Mesenteric fat pad (tissue), 1 donor: ENCODE data around the gene TP53I3. TPM values are rescaled to one million over a fixed set of nuclear protein-coding genes. Genes with fewer than 3 reads are reported as not detected.
"Not testable (repeated sequence)": the region's sequence is repeated elsewhere in the genome, so short reads cannot be mapped to it uniquely, and the experiment has no call there.

ENCODE experiments used
- DNase-seq: peaks from one replicate; pipeline ENCODE4 v3.0.0-alpha.2; 2020; ENCODE audit warnings: low spot score
- long read RNA-seq: library from polyadenylated mRNA; unstranded; transcript quantifications from one replicate; pipeline ENCODE4 v2.0.0, GENCODE V29; 2020
- total RNA-seq: library from RNA; stranded (reverse); fragmentation: NEBNext Ultra II Directional; extraction: Animal tissue kit (Norgen Biotek cat#: 25700); gene quantifications from one replicate; pipeline ENCODE4 v1.2.1, GENCODE V29; 2021
- donor health status: DM: yes; HTN: yes; CAD: no.

The TP53I3 gene, protein sequence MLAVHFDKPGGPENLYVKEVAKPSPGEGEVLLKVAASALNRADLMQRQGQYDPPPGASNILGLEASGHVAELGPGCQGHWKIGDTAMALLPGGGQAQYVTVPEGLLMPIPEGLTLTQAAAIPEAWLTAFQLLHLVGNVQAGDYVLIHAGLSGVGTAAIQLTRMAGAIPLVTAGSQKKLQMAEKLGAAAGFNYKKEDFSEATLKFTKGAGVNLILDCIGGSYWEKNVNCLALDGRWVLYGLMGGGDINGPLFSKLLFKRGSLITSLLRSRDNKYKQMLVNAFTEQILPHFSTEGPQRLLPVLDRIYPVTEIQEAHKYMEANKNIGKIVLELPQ
- total RNA-seq: 12.0 TPM
- long read RNA-seq, transcript TP53I3-202 (6 exons, 1,635 nt): major isoform, 17 of 43 reads
- long read RNA-seq, transcript TP53I3-201 (5 exons, 1,998 nt): minor isoform, 9 of 43 reads
- long read RNA-seq, partial matches to known transcripts: 2 of 43 reads
- long read RNA-seq, other reads (novel, unspliced or antisense): 12 of 43 reads

GRCh38 chr2:24084386-24085199, at the start of gene TP53I3:
TSS of gene TP53I3 (minus strand) at chr2:24084834. CDS start at chr2:24084326, 508 bp downstream.
- DNase-seq: peak; percentile 93

GRCh38 chr2:24132543-24132942, 47.9 kb upstream of the TP53I3 start:
- DNase-seq: no peak

GRCh38 chr2:24125956-24126355, 41.3 kb upstream of the TP53I3 start:
- DNase-seq: no peak

GRCh38 chr2:24123922-24124580, 39.4 kb upstream of the TP53I3 start:
- DNase-seq: no peak

GRCh38 chr2:24123195-24123921, 38.7 kb upstream of the TP53I3 start, which contains the start of the genes FAM228B and PFN4:
TSS of gene FAM228B (plus strand) at chr2:24123469. CDS start at chr2:24124362, 893 bp downstream.
TSS of gene PFN4 (minus strand) at chr2:24123334. CDS start at chr2:24122535, 799 bp downstream.
- DNase-seq: peak; percentile 96

DNA sequence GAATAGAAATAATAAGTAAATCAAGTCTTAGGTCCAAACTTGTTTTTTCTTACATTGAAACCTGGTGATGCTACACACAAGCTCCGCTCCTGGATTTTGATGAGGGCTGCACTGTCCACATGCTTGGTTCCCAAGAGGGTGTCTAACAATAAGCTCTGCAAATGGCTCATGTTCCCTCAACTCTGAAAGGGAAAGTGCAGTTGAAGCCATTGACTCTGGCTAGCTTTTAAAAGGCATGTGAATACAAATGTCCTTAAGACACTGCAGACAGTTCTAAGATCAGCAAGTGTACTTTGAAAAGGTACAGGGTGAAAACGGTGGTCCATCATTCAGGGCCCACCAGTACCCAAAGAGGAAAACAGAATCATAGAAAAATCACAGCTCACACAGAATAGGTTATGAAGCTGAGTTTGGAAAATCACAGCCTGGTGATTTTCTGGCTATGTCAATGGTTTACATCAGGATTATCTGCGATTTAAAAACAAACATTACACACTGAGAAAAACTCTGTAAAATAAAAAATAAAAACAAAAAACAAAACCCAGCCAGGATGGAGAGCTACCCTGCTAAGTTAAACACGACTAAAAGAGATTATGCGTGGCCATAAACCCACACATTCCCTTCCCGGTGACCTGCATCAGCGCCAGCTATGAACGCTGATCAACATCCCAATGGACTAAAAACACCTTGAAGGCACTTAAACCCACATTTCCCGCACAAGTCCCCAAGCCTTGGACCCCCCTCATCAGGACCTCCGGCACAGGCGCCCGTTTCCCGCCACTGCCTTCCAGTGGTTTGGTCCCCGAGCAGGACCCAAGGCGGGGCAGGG, 37.9 kb upstream of the TP53I3 start:
- no peak for DNase-seq

DNA sequence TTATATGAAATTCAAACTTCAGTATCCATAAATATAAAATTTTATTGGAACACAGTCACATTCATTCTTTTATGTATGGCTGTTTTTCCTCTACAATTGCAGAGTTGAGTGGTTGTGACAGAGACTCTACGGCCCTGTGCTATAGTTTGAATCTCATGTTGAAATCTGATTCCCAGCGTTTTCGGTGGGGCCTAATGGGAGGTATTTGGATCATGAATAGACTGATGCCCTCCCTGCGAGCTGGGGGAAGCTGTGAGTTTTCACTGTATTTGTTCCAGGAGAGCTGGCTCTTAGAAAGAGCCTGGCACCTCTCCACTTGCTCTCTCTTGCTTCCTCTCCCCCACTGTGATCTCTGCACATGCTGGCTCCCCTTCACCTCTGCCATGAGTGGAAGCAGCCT, 36.8 kb upstream of the TP53I3 start:
- DNase-seq: no peak

DNA sequence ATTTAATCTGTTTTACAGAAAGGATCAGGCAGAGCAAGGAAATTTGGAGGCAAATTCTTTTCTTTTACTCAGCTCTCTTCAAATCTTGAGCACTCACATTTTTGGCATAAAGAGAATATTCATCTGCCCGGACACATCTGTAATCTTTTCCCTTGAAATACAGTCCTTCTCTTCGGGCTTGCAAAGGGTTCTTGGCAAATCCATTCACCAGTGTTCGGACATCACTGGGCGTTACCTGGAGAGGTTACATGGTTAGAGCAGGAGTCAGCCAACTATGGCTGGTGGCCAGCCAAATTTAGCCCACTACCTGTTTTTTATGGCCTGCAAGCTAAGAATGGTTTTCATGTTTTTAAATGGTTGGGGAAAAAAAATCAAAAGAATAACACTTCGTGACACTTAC, 36.4 kb upstream of the TP53I3 start:
- no peak for DNase-seq

DNA sequence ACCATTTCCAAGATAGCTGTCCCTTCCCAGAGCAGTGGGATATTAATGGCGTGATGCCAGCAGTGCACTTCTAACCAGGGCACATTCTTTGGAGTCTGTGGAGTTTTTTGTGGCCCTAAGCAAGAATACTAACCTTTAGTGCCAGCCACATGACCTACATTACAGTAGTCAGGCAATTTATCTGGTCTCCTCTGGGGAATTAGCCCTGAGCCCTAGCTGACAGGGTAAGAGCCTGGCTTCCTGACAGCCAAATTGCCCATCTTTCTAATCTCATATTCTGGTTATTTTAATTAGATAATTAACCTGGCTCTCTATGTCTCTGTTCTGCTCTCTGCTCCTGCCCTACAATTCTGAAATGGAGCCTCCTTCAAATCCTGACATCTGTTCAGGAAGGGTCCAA, 33.3 kb upstream of the TP53I3 start:
- DNase-seq: no peak

DNA sequence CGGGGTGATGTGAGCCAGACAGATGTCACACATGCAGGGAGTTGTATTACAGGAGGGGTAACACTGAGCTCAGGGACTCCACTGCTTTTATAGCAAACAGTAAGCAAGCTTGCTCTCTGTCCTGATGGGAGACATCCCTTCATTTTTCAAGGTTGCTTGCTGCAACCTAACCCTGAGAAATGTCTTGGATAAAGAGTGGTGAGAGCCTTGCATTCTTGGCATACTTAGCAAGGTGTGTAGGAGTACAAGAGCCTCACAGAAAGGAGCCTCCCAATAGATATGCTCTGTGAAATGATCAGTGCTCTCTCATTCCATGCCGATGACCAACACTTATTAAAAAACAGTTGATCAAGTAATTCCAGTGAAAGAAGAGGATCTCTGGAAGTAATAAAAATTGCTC, 30.4 kb upstream of the TP53I3 start:
- DNase-seq: no peak

GRCh38 chr2:24111407-24111901, 26.8 kb upstream of the TP53I3 start:
- no peak for DNase-seq

- no peak for DNase-seq
Measured at GRCh38 chr2:24110660-24111303, 26.1 kb upstream of the TP53I3 start.

DNA sequence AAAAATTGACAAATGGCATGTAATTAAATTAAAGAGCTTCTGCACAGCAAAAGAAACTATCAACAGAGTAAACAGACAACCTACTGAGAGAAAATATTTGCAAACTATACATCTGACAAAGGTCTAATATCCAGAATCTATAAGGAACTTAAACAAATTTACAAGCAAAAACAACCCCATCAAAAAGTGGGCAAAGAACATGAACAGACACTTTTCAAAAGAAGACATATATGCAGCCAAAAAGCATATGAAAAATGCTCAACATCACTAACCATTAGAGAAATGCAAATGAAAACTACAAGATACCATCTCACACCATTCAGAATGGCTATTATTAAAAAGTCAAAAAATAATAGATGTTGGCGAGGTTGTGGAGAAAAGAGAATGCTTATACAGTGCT, 24.8 kb upstream of the TP53I3 start:
- not testable (repeated sequence) for DNase-seq

DNA sequence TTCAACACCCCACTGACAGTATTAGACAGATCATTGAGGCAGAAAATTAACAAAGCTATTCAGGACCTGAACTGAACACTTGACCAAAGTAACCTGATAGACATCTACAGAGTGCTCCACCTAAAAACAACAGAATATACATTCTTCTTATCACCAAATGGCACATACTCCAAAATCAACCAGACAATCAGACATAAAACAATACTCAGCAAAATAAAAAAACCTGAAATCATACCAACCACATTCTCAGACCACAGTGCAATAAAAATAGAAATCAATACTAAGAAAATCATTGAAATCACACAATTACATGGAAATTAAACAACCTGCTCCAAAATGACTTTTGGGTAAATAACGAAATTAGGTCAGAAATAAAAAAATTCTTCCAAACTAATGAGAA, 22.7 kb upstream of the TP53I3 start:
- DNase-seq: no peak

DNA sequence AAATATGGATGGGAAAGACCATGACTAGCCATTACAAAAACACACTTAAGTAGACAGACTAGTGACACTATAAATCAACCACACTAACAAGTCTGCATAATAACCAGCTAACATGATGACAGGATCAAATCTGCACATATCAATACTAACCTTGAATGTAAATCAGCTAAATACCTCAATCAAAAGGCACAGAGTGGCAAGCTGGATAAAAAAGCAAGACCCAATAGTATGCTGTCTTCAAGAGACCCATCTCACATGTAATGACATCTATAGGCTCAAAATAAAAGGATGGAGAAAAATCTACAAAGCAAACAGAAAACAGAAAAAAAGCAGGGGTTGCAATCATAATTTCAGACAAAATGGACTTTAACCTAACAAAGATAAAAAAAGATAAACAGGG, 22.2 kb upstream of the TP53I3 start:
- no peak for DNase-seq

DNA sequence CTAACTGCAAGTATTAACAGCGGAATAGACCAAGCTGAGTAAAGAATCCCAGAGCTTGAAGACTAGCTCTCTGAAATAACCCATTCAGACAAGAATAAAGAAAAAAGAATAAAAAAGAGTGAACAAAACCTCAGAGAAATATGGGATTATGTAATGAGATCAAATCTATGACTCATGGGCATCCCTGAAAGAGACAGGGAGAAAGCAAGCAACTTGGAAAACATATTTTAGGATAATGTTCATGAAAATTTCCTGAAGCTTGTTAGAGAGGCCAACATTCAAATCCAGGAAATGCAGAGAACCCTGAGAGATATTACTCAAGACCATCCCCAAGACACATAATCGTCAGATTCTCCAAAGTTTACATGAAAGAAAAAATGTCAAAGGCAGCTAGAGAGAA, 21.2 kb upstream of the TP53I3 start:
- no peak for DNase-seq

- no peak for DNase-seq
Measured at GRCh38 chr2:24104906-24105305, 20.3 kb upstream of the TP53I3 start.

DNA sequence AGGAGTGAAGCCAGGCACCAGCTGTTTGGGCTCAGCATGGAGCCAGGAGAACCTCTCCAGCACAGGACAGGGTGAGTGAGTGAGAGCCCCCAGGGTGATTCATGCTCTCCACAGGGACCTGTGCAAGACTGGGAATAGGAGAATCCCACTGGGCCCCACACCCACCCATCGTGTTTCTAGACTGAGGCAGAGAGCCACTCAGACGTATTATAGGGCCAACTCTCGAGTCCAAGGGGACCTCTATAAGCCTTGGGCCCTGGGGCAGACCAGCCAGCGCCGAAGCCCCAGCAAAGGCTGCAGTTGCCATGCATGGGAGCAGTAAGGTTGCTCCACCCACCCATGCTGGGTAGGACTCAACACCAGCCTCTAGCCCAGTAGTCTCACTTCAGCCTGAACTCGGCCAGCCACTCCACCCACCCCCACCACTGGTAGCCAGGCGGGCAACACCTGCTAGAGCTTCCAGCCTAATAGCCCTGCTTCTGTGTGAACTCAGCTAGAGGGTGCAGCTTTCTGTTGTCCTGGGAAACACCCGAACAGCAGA, 19.5 kb upstream of the TP53I3 start:
- DNase-seq: no peak

DNA sequence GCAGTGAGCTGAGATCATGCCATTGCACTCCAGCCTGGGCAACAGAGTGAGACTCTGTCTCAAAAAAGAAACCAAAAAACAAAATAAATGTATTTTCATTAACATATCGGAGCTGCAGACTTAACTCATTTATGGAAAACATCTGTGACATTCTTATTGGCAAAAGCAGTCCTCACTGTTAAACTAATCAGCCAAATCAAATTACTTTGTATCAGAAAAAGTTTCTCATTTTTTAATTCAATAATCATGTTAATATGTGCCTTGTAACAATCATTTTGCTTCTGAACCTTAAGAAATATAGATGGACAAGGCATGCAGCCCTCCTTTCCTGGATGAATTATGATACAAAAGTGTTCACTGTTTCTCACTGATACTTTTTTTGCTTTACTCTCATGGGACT, 18.0 kb upstream of the TP53I3 start:
- no peak for DNase-seq
